Aortic smooth muscle cell (primary cell): ENCODE measurements around the gene FLT3LG. TPM values are rescaled to one million over a fixed set of nuclear protein-coding genes. Genes with fewer than 3 reads are reported as not detected.

Source experiments
- total RNA-seq: library from RNA; depleted of rRNA; stranded (reverse); fragments of >200 nt; gene quantifications from 2 replicates; pipeline ENCODE4 v1.2.3, GENCODE V29; 2014

FLT3LG gene
- total RNA-seq: 3.3 and 5.2 TPM in 2 replicates

GRCh38 chr19:49473868-49474541 is at the start of gene FLT3LG:
FLT3LG (plus strand) TSS chr19:49474215; CDS start chr19:49474640, 425 bp downstream.

GRCh38 chr19:49425178-49425577 is 48.8 kb upstream of the FLT3LG start, which contains the start of gene GFY:
GFY (plus strand) TSS chr19:49425388; CDS start chr19:49426431, 1,043 bp downstream.

GRCh38 chr19:49441210-49441959 is 32.6 kb upstream of the FLT3LG start, which contains the start of gene SLC17A7:
SLC17A7 (minus strand) TSS chr19:49441527; CDS start chr19:49441379, 148 bp downstream.

GRCh38 chr19:49451430-49452181 is 22.4 kb upstream of the FLT3LG start, which contains the start of gene PIH1D1:
PIH1D1 (minus strand) TSS chr19:49451814; CDS start chr19:49451574, 240 bp downstream.

GRCh38 chr19:49453013-49453756 is 20.8 kb upstream of the FLT3LG start, which contains the start of gene ALDH16A1:
ALDH16A1 (plus strand) TSS chr19:49453225; CDS start chr19:49453332, 107 bp downstream.

GRCh38 chr19:49487277-49488045 is 13.4 kb downstream of the FLT3LG start, which contains the start of gene RPL13A:
RPL13A (plus strand) TSS chr19:49487608; CDS start chr19:49487630, 22 bp downstream.

Other genes with a start within 250 kb of the FLT3LG start
- 0.12 and 0.26 TPM in 2 replicates for gene SLC6A16, start 149.0 kb upstream of the FLT3LG start, total RNA-seq
- gene CD37, start 138.8 kb upstream of the FLT3LG start, total RNA-seq: not detected in 2 replicates
- 13.7 and 16.0 TPM in 2 replicates for gene TEAD2, start 111.8 kb upstream of the FLT3LG start, total RNA-seq
- not detected in 2 replicates for gene DKKL1, start 110.3 kb upstream of the FLT3LG start, total RNA-seq
- not detected in 2 replicates for gene KASH5, start 86.0 kb upstream of the FLT3LG start, total RNA-seq
- gene PTH2, start 50.8 kb upstream of the FLT3LG start, total RNA-seq: not detected in 2 replicates
- not detected in 2 replicates for gene GFY, start 48.8 kb upstream of the FLT3LG start, total RNA-seq
- under 0.01 and 0.19 TPM in 2 replicates for gene SLC17A7, start 32.7 kb upstream of the FLT3LG start, total RNA-seq
- 100 and 117 TPM in 2 replicates for gene PIH1D1, start 22.4 kb upstream of the FLT3LG start, total RNA-seq
- 27.2 and 40.8 TPM in 2 replicates for gene ALDH16A1, start 21.0 kb upstream of the FLT3LG start, total RNA-seq
- 2,656 and 2,860 TPM in 2 replicates for gene RPL13A, start 13.4 kb downstream of the FLT3LG start, total RNA-seq
- 2,801 and 3,340 TPM in 2 replicates for gene RPS11, start 22.2 kb downstream of the FLT3LG start, total RNA-seq
- gene FCGRT, start 38.4 kb downstream of the FLT3LG start, total RNA-seq: 55.8 and 68.3 TPM in 2 replicates
- gene RCN3, start 53.8 kb downstream of the FLT3LG start, total RNA-seq: 292 and 325 TPM in 2 replicates
- 81.4 and 103 TPM in 2 replicates for gene NOSIP, start 106.3 kb downstream of the FLT3LG start, total RNA-seq
- 0.25 and 0.92 TPM in 2 replicates for gene PRRG2, start 107.1 kb downstream of the FLT3LG start, total RNA-seq
- 2.1 and 3.0 TPM in 2 replicates for gene PRR12, start 117.0 kb downstream of the FLT3LG start, total RNA-seq
- gene RRAS, start 165.9 kb downstream of the FLT3LG start, total RNA-seq: 44.3 and 46.8 TPM in 2 replicates
- gene SCAF1, start 168.0 kb downstream of the FLT3LG start, total RNA-seq: 11.1 and 13.1 TPM in 2 replicates
- gene IRF3, start 191.6 kb downstream of the FLT3LG start, total RNA-seq: 61.1 and 65.4 TPM in 2 replicates
- gene BCL2L12, start 191.7 kb downstream of the FLT3LG start, total RNA-seq: 2.2 and 4.0 TPM in 2 replicates
- gene PRMT1, start 203.1 kb downstream of the FLT3LG start, total RNA-seq: 271 and 406 TPM in 2 replicates
- gene ADM5, start 215.4 kb downstream of the FLT3LG start, total RNA-seq: 0.25 and 0.40 TPM in 2 replicates
- gene CPT1C, start 216.9 kb downstream of the FLT3LG start, total RNA-seq: 10.4 and 21.8 TPM in 2 replicates